Effector memory CD4-positive, alpha-beta T cell (primary cell): ENCODE data around the gene CASKIN2.

Experiments
- DNase-seq, 3 donors: peaks; one replicate each; pipeline ENCODE4 v3.0.0-alpha.2; 2020
- H3K27ac ChIP-seq: 2 replicates; pipeline ENCODE4 v1.7.0; 2013; ENCODE audit warnings: mild to moderate bottlenecking, low read length, moderate library complexity; ENCODE audit not compliant: insufficient read depth, poor library complexity, severe bottlenecking
- H3K27me3 ChIP-seq: replicated peaks from 2 replicates; pipeline ENCODE4 v1.7.0; 2013; ENCODE audit warnings: mild to moderate bottlenecking, low read length; ENCODE audit not compliant: insufficient read depth, control insufficient read depth, poor library complexity, severe bottlenecking
- H3K36me3 ChIP-seq: 2 replicates; pipeline ENCODE4 v1.7.0; 2013; ENCODE audit warnings: mild to moderate bottlenecking, low read length, moderate library complexity; ENCODE audit not compliant: control insufficient read depth, insufficient read depth
- H3K4me1 ChIP-seq: 2 replicates; pipeline ENCODE4 v1.7.0; 2013; ENCODE audit warnings: low read length, mild to moderate bottlenecking; ENCODE audit not compliant: control insufficient read depth, insufficient read depth, poor library complexity, severe bottlenecking
- H3K4me3 ChIP-seq: 2 replicates; pipeline ENCODE4 v1.7.0; 2013; ENCODE audit warnings: low read length, low read depth, mild to moderate bottlenecking; ENCODE audit not compliant: insufficient read depth, poor library complexity, severe bottlenecking
- H3K9me3 ChIP-seq: 2 replicates; pipeline ENCODE4 v1.7.0; 2013; ENCODE audit warnings: mild to moderate bottlenecking, low read length, moderate library complexity; ENCODE audit not compliant: control insufficient read depth

CASKIN2 gene

GRCh38 chr17:75512926-75513640 lies 2.3 kb downstream of the CASKIN2 start:
- peaks cover 19% of the 10 kb centered on the region for H3K4me1 ChIP-seq
- no peaks in the 10 kb centered on the region for H3K9me3 ChIP-seq
- no peaks in the 10 kb centered on the region for H3K36me3 ChIP-seq
- H3K27ac ChIP-seq, result no peak overlapping the region
- no peak for DNase-seq
- H3K4me3 ChIP-seq, result no peak overlapping the region
- H3K27me3 ChIP-seq, result peaks cover 5% of the 10 kb centered on the region

GRCh38 chr17:75511610-75512575 lies 3.4 kb downstream of the CASKIN2 start:
- Histone ChIP-seq H3K27me3 (peaks cover 5% of the 10 kb centered on the region), H3K4me1 (peaks cover 13% of the 10 kb centered on the region), H3K27ac (no peak overlapping the region), H3K4me3 (no peak overlapping the region), H3K9me3 (no peaks in the 10 kb centered on the region), H3K36me3 (no peaks in the 10 kb centered on the region)
- no peak for DNase-seq

GRCh38 chr17:75511270-75511609 lies 4.1 kb downstream of the CASKIN2 start:
- DNase-seq, result no peak
- Histone ChIP-seq H3K4me1 (peaks cover 13% of the 10 kb centered on the region), H3K27me3 (peaks cover 5% of the 10 kb centered on the region), H3K4me3 (no peak overlapping the region), H3K27ac (no peak overlapping the region), H3K36me3 (no peaks in the 10 kb centered on the region), H3K9me3 (no peaks in the 10 kb centered on the region)

- no peaks in the 10 kb centered on the region for H3K27me3 ChIP-seq
- H3K36me3 ChIP-seq, result no peaks in the 10 kb centered on the region
- DNase-seq, result no peak
- no peaks in the 10 kb centered on the region for H3K9me3 ChIP-seq
- H3K4me1 ChIP-seq, result no peaks in the 10 kb centered on the region
- no peak overlapping the region for H3K4me3 ChIP-seq
- no peak overlapping the region for H3K27ac ChIP-seq
Observed at GRCh38 chr17:75509528-75510258, 5.6 kb downstream of the CASKIN2 start.

- DNase-seq, result no peak
- H3K4me3 ChIP-seq, result no peak overlapping the region
- no peak overlapping the region for H3K27ac ChIP-seq
- H3K4me1 ChIP-seq, result no peaks in the 10 kb centered on the region
- no peaks in the 10 kb centered on the region for H3K36me3 ChIP-seq
- H3K9me3 ChIP-seq, result no peaks in the 10 kb centered on the region
- no peaks in the 10 kb centered on the region for H3K27me3 ChIP-seq
Observed at GRCh38 chr17:75508931-75509361, 6.4 kb downstream of the CASKIN2 start.

- no peak overlapping the region for H3K27ac ChIP-seq
- no peaks in the 10 kb centered on the region for H3K36me3 ChIP-seq
- H3K4me1 ChIP-seq, result no peaks in the 10 kb centered on the region
- no peaks in the 10 kb centered on the region for H3K9me3 ChIP-seq
- DNase-seq, result no peak
- no peaks in the 10 kb centered on the region for H3K27me3 ChIP-seq
- no peak overlapping the region for H3K4me3 ChIP-seq
Observed at GRCh38 chr17:75507733-75508719, 7.3 kb downstream of the CASKIN2 start.

- Histone ChIP-seq H3K4me1 (no peaks in the 10 kb centered on the region), H3K4me3 (no peak overlapping the region), H3K36me3 (no peaks in the 10 kb centered on the region), H3K27me3 (no peaks in the 10 kb centered on the region), H3K9me3 (no peaks in the 10 kb centered on the region), H3K27ac (no peak overlapping the region)
- DNase-seq, result no peak
Observed at GRCh38 chr17:75506888-75507287, 8.4 kb downstream of the CASKIN2 start.

GRCh38 chr17:75506134-75506533 lies 9.2 kb downstream of the CASKIN2 start:
- DNase-seq, result no peak
- no peaks in the 10 kb centered on the region for H3K36me3 ChIP-seq
- no peak overlapping the region for H3K4me3 ChIP-seq
- H3K4me1 ChIP-seq, result no peaks in the 10 kb centered on the region
- no peaks in the 10 kb centered on the region for H3K9me3 ChIP-seq
- no peaks in the 10 kb centered on the region for H3K27me3 ChIP-seq
- H3K27ac ChIP-seq, result no peak overlapping the region

- H3K27ac ChIP-seq, result no peak overlapping the region
- no peaks in the 10 kb centered on the region for H3K27me3 ChIP-seq
- no peak overlapping the region for H3K4me3 ChIP-seq
- DNase-seq, result no peak
- no peaks in the 10 kb centered on the region for H3K4me1 ChIP-seq
- H3K9me3 ChIP-seq, result no peaks in the 10 kb centered on the region
- H3K36me3 ChIP-seq, result no peaks in the 10 kb centered on the region
Observed at GRCh38 chr17:75505640-75506039, 9.7 kb downstream of the CASKIN2 start.
